GM12878 (cell line): Measurements from ENCODE around the gene DENND1A. TPM values are rescaled to one million over a fixed set of nuclear protein-coding genes. Genes with fewer than 3 reads are reported as not detected.

Experiments
- ATAC-seq: fragments of 200-7000 bp; cut with Tn5 transposase; 3 replicates; pipeline ENCODE4 v1.9.1; 2020; ENCODE audit warnings: mild to moderate bottlenecking, moderate library complexity
- BruUV-seq: library from RNA; stranded (reverse); fragments of 400-500 nt; replicated peaks from 2 replicates; lab custom pipeline; 2021; lab: Mats Ljungman, UMichigan
- CTCF ChIA-PET: fragments of 300-600 bp; sonication (Branson Sonifier 250); formaldehyde crosslinking; extraction: SDS; loops from one replicate; lab custom pipeline; 2021; ENCODE audit warnings: inconsistent platforms; lab: Yijun Ruan, JAX
- POLR2A ChIA-PET: fragments of 350-600 bp; formaldehyde crosslinking; extraction: SDS; loops from one replicate; lab custom pipeline; 2021; ENCODE audit warnings: inconsistent platforms; lab: Charles Lee
- RAD21 ChIA-PET: fragments of 300-600 bp; sonication (Branson Sonifier 250); formaldehyde crosslinking; loops from one replicate; lab custom pipeline; 2023; ENCODE audit warnings: antibody characterized with exemption; ENCODE audit not compliant: unreplicated experiment; lab: Charles Lee
- SMC1A ChIA-PET: fragments of 300-600 bp; sonication (Branson Sonifier 250); formaldehyde crosslinking; loops from one replicate; lab custom pipeline; 2023; ENCODE audit not compliant: unreplicated experiment, uncharacterized antibody; lab: Charles Lee
- DNase-seq: peaks from one replicate; pipeline ENCODE4 v3.0.0-alpha.2; 2011; ENCODE audit warnings: low read depth, low spot score
- FAIRE-seq: peaks from 3 replicates; lab custom pipeline; 2011; peaks lifted over from hg19 to GRCh38; lab: Jason Lieb, UNC
- H2AFZ ChIP-seq: 2 replicates; pipeline ENCODE4 v1.6.0; 2011; ENCODE audit warnings: low read depth, low read length, control low read depth; ENCODE audit not compliant: control insufficient read depth
- H3K27ac ChIP-seq: 2 replicates; pipeline ENCODE4 v1.5.1; 2011; ENCODE audit warnings: control low read depth; ENCODE audit not compliant: control insufficient read depth, insufficient read depth
- H3K27me3 ChIP-seq, 2 experiments: replicated peaks in 1 of 2; 2 replicates each; pipeline versions ENCODE4 v1.6.0 to v1.6.1; 2011; ENCODE audit warnings: low read length in 1 of 2; ENCODE audit not compliant: control insufficient read depth in 2 of 2, insufficient read depth in 2 of 2
- H3K36me3 ChIP-seq, 2 experiments: 2 replicates each; pipeline ENCODE4 v1.5.1; 2011; ENCODE audit warnings: low read length in 1 of 2; ENCODE audit not compliant: control insufficient read depth in 2 of 2, insufficient read depth in 2 of 2
- H3K4me1 ChIP-seq: 2 replicates; pipeline ENCODE4 v1.6.1; 2011; ENCODE audit warnings: mild to moderate bottlenecking, low read length, moderate library complexity, mixed read lengths; ENCODE audit not compliant: control insufficient read depth, insufficient read depth
- H3K4me2 ChIP-seq: 2 replicates; pipeline ENCODE4 v1.6.0; 2011; ENCODE audit warnings: control low read depth; ENCODE audit not compliant: control insufficient read depth, insufficient read depth
- H3K4me3 ChIP-seq: fragments of 200-600 bp; sonication (generic); 2 replicates; pipeline ENCODE4 v1.5.1; 2016
- H3K79me2 ChIP-seq: 2 replicates; pipeline ENCODE4 v1.6.0; 2011; ENCODE audit warnings: low read length; ENCODE audit not compliant: control insufficient read depth, insufficient read depth
- H3K9ac ChIP-seq: 2 replicates; pipeline ENCODE4 v1.8.0; 2011; ENCODE audit warnings: low read length, control low read depth, mixed read lengths; ENCODE audit not compliant: control insufficient read depth, insufficient read depth
- H3K9me3 ChIP-seq: replicated peaks from 3 replicates; pipeline ENCODE4 v1.5.1; 2011; ENCODE audit warnings: mild to moderate bottlenecking, low read length; ENCODE audit not compliant: control insufficient read depth, insufficient read depth
- H4K20me1 ChIP-seq: 2 replicates; pipeline ENCODE4 v1.6.0; 2011; ENCODE audit not compliant: control insufficient read depth, insufficient read depth
- CHD2 ChIP-seq: IDR thresholded peaks from 2 replicates; pipeline ENCODE4 v1.6.1; 2011; ENCODE audit warnings: low read depth, low read length, improper control_type of control experiment, borderline replicate concordance
- KDM1A ChIP-seq: fragments of 200-600 bp; sonication (generic); IDR thresholded peaks from 2 replicates; pipeline ENCODE4 v1.6.1; 2016; ENCODE audit warnings: borderline replicate concordance
- NR2C2 ChIP-seq: IDR thresholded peaks from 2 replicates; pipeline ENCODE4 v1.6.1; 2011; ENCODE audit warnings: borderline replicate concordance, low read depth; ENCODE audit not compliant: control insufficient read depth, insufficient read length
- PRDM15 ChIP-seq: fragments of 450-650 bp; formaldehyde crosslinking; IDR thresholded peaks from 2 replicates; pipeline ENCODE4 v1.4.0; 2020; ENCODE audit warnings: mild to moderate bottlenecking, moderate library complexity
- RUNX3 ChIP-seq: IDR thresholded peaks from 2 replicates; pipeline ENCODE4 v1.6.1; 2012; ENCODE audit warnings: low read length, inconsistent platforms
- SMARCA5 ChIP-seq: fragments of 450-650 bp; IDR thresholded peaks from 2 replicates; pipeline ENCODE4 v1.6.1; 2017; ENCODE audit warnings: mild to moderate bottlenecking
- TCF7 ChIP-seq: IDR thresholded peaks from 2 replicates; pipeline ENCODE4 v1.6.1; 2014; ENCODE audit warnings: antibody characterized with exemption, borderline replicate concordance
- WGBS: methylation state at CpG from one replicate; pipeline ENCODE4 v1.1.6; 2016; ENCODE audit warnings: low lambda C conversion rate; ENCODE audit not compliant: insufficient replicate concordance, insufficient coverage; ENCODE audit errors: missing lambda C conversion rate; 5-methylcytosine and 5-hydroxymethylcytosine counted together
- in situ Hi-C: fragments of 300-500 bp; cut with MboI; formaldehyde crosslinking; loops from 9 replicates; pipeline ENCODE4 v1.14.3; 2018; ENCODE audit warnings: mixed read lengths
- intact Hi-C: fragments of 100-400 bp; cut with micrococcal nuclease; formaldehyde crosslinking; loops from one replicate; pipeline ENCODE4 v1.14.2; 2022; ENCODE audit not compliant: unreplicated experiment
- polyA plus RNA-seq, 11 experiments: library from polyadenylated mRNA; depleted of rRNA in 4 of 11; unstranded in 6 of 11; stranded (reverse) in 5 of 11; fragments of >200 nt; fragmentation: Nextera tagmentation in 4 of 11; fragmentation: Illumina TruSeq in 1 of 11; extraction: Ambion mirVana in 4 of 11; extraction: Trizol in 1 of 11; gene quantifications; 1 replicate in 1 of 11; 2 replicates in 10 of 11; pipeline versions ENCODE4 v1.2.1 to v1.2.3, GENCODE V29; 2011 to 2016; ENCODE audit warnings: inconsistent platforms in 2 of 11, missing spikeins in 2 of 11, low read depth in 1 of 11
- total RNA-seq, 4 experiments: library from RNA; depleted of rRNA in 3 of 4; stranded (reverse); fragments of >200 nt in 3 of 4; fragmentation: Illumina TruSeq in 1 of 4; extraction: Trizol in 1 of 4; gene quantifications; 2 replicates each; pipeline versions ENCODE4 v1.2.1 to v1.2.3, GENCODE V29; 2013 to 2021
- TF ChIP-seq, protein P1 (sequence below): fragments of 150-350 bp; IDR thresholded peaks from 2 replicates; pipeline ENCODE4 v1.6.1; 2016; ENCODE audit warnings: low read depth, low read length

DENND1A gene
- total and polyA plus RNA-seq, 10 of the 15 experiments (the other 5 are each of a cell fraction or from before 2014, with no cell fraction given): 14.1 to 48.6 (median 35.2) TPM

- RAD21 ChIA-PET: interaction anchor here (0.6 kb wide), 1 partner anchor 331 kb away, joined by 3 read pairs; no protein-coding TSS in a partner anchor
Measured at GRCh38 chr9:123933440-123934212, 3.7 kb upstream of the DENND1A start.

More at GRCh38 chr9:123933440-123934212, 3.7 kb upstream of the DENND1A start:
- H3K79me2 ChIP-seq: peaks cover 9% of the 10 kb centered on the region
- H3K9ac ChIP-seq: no peak overlapping the region
- no peak overlapping the region for H3K27ac ChIP-seq
- POLR2A ChIA-PET: no interaction called here
- BruUV-seq: no TSS peak
- H4K20me1 ChIP-seq: no peaks in the 10 kb centered on the region
- CTCF ChIA-PET: interaction anchor here (1.2 kb wide), 1 partner anchor 185 kb away, joined by 3 read pairs; no protein-coding TSS in a partner anchor
- no peak for ATAC-seq
- no peak for TF ChIP-seq SMARCA5
- no peak for TF ChIP-seq NR2C2
- no peak for TF ChIP-seq PRDM15 (CRISPR knock-in tag)
- TF ChIP-seq, protein P1, sequence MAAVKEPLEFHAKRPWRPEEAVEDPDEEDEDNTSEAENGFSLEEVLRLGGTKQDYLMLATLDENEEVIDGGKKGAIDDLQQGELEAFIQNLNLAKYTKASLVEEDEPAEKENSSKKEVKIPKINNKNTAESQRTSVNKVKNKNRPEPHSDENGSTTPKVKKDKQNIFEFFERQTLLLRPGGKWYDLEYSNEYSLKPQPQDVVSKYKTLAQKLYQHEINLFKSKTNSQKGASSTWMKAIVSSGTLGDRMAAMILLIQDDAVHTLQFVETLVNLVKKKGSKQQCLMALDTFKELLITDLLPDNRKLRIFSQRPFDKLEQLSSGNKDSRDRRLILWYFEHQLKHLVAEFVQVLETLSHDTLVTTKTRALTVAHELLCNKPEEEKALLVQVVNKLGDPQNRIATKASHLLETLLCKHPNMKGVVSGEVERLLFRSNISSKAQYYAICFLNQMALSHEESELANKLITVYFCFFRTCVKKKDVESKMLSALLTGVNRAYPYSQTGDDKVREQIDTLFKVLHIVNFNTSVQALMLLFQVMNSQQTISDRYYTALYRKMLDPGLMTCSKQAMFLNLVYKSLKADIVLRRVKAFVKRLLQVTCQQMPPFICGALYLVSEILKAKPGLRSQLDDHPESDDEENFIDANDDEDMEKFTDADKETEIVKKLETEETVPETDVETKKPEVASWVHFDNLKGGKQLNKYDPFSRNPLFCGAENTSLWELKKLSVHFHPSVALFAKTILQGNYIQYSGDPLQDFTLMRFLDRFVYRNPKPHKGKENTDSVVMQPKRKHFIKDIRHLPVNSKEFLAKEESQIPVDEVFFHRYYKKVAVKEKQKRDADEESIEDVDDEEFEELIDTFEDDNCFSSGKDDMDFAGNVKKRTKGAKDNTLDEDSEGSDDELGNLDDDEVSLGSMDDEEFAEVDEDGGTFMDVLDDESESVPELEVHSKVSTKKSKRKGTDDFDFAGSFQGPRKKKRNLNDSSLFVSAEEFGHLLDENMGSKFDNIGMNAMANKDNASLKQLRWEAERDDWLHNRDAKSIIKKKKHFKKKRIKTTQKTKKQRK: no peak
- TF ChIP-seq KDM1A: no peak
- TF ChIP-seq TCF7: no peak
- no peak for TF ChIP-seq CHD2
- no peak for TF ChIP-seq RUNX3
- H2AFZ ChIP-seq: no peak overlapping the region
- H3K27me3 ChIP-seq: no peaks in the 10 kb centered on the region
- in situ Hi-C loops: no loop called here
- H3K9me3 ChIP-seq: no peaks in the 10 kb centered on the region; the same call in 2 of the 3 replicates
- SMC1A ChIA-PET: interaction anchor here (1.2 kb wide), 2 partner anchors 13 to 63 kb away, joined by 3 read pairs; no protein-coding TSS in a partner anchor
- DNase-seq: no peak
- 68% methylated on average over 5 of the region's 5 CpGs for WGBS
- H3K4me1 ChIP-seq: peaks cover 6% of the 10 kb centered on the region
- no peak for FAIRE-seq
- no peaks in the 10 kb centered on the region for H3K36me3 ChIP-seq
- H3K4me3 ChIP-seq: no peak overlapping the region
- intact Hi-C loops: no loop called here
- no peak overlapping the region for H3K4me2 ChIP-seq
